ENCODE results near the gene ADAMTS6. TPM values are rescaled to one million over a fixed set of nuclear protein-coding genes. Genes with fewer than 3 reads are reported as not detected.

Gene ADAMTS6
- total RNA-seq, 1 donor from 2014 or later: 7.1 TPM

DNA sequence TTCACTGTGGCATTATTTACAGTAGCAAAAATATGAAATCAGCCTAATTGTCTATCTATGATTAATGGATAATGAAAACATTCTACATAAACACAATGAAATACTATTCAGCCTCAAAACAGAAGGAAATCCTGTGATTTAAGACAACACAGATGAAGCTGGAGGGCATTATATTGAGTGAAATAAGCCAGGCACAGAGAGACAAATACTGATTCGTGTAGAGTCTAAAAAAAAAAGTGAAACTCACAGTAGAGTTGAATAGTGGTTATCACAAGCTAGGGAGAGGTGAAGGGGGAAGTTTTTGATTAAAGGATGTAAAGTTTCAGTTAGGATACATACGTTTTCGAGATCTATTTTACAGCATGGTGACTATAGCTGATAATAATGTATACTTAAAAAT lies 122.2 kb downstream of the ADAMTS6 start:
- TF ChIP-seq, protein P1, sequence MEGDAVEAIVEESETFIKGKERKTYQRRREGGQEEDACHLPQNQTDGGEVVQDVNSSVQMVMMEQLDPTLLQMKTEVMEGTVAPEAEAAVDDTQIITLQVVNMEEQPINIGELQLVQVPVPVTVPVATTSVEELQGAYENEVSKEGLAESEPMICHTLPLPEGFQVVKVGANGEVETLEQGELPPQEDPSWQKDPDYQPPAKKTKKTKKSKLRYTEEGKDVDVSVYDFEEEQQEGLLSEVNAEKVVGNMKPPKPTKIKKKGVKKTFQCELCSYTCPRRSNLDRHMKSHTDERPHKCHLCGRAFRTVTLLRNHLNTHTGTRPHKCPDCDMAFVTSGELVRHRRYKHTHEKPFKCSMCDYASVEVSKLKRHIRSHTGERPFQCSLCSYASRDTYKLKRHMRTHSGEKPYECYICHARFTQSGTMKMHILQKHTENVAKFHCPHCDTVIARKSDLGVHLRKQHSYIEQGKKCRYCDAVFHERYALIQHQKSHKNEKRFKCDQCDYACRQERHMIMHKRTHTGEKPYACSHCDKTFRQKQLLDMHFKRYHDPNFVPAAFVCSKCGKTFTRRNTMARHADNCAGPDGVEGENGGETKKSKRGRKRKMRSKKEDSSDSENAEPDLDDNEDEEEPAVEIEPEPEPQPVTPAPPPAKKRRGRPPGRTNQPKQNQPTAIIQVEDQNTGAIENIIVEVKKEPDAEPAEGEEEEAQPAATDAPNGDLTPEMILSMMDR (conservative IDR thresholded peaks at IDR 0.05): no peak
- Mint-ChIP-seq H3K27me3 (ENCODE audit: low read depth) (no peaks in the 10 kb centered on the region), H3K4me3 (no peak overlapping the region), H3K36me3 (ENCODE audit: low read depth) (no peaks in the 10 kb centered on the region), H3K9me3 (no peaks in the 10 kb centered on the region), H3K4me1 (peaks cover 8% of the 10 kb centered on the region), H3K27ac (ENCODE audit: unreplicated experiment) (no peak overlapping the region)
- no peak for DNase-seq (ENCODE audit: low read depth, low spot score)

DNA sequence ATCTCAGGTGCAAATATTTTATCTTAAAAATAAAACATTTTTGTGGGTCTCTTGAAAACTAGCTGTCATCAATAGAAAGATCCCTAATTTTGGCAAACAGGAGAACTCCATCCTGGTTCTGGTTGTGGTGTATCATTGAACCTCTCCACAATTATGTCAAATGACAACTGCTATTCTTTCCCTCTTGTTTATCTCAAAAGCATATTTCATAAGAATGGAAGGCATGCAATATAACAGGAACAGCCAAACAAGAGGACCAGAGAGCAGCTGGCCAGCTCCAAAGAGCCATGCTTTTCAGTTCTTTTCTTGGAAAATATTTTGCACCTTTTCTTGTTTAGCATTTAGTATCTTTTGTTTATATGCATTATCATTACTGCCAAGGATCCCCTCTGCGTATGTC lies 125.4 kb downstream of the ADAMTS6 start:
- no peaks in the 10 kb centered on the region for H3K9me3 Mint-ChIP-seq
- H3K27ac Mint-ChIP-seq (ENCODE audit: unreplicated experiment): no peak overlapping the region
- DNase-seq (ENCODE audit: low read depth, low spot score): no peak
- H3K4me1 Mint-ChIP-seq: no peaks in the 10 kb centered on the region
- no peaks in the 10 kb centered on the region for H3K36me3 Mint-ChIP-seq (ENCODE audit: low read depth)
- TF ChIP-seq, protein P1 (conservative IDR thresholded peaks at IDR 0.05): no peak
- H3K27me3 Mint-ChIP-seq (ENCODE audit: low read depth): no peaks in the 10 kb centered on the region
- no peak overlapping the region for H3K4me3 Mint-ChIP-seq

DNA sequence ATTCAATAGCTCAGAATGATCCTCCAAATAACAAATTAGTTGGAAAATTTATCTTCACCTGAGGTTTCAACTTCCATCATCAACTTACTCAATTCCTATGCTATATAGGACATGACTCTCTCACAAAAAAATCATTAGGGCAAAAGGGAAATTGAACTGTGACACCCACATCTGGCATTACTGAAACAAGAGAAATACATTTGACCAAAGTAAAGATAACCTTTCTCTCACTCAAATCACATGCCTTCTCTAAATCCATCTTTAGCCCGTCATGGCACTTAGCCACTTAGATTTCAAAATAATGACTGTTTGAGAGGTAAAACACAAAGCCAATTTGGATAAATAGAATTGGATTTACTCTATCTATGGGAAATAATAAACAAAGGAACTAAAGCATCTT lies 126.4 kb downstream of the ADAMTS6 start:
- no peak overlapping the region for H3K4me3 Mint-ChIP-seq
- no peaks in the 10 kb centered on the region for H3K27me3 Mint-ChIP-seq (ENCODE audit: low read depth)
- H3K4me1 Mint-ChIP-seq: no peaks in the 10 kb centered on the region
- DNase-seq (ENCODE audit: low read depth, low spot score): no peak
- H3K9me3 Mint-ChIP-seq: no peaks in the 10 kb centered on the region
- no peaks in the 10 kb centered on the region for H3K36me3 Mint-ChIP-seq (ENCODE audit: low read depth)
- TF ChIP-seq, protein P1 (conservative IDR thresholded peaks at IDR 0.05): no peak
- H3K27ac Mint-ChIP-seq (ENCODE audit: unreplicated experiment): no peak overlapping the region

DNA sequence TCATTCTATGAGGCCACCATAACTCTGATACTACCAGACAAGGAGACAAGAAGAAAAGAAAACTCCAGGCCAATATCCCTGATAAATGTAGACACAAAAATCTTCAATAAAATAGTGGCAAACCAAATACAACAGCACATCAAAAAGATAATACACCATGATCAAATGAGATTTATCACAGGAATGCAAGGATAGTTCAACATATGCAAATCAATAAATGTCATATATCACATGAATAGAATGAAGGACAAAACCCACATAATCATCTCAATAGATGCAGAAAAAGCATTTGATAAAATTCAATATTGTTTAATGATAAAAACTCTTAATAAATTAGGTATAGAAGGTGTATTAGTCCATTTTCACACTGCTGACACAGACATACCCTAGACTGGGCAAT lies 139.9 kb downstream of the ADAMTS6 start:
- Mint-ChIP-seq H3K4me1 (no peaks in the 10 kb centered on the region), H3K27me3 (ENCODE audit: low read depth) (no peaks in the 10 kb centered on the region), H3K9me3 (peaks cover 23% of the 10 kb centered on the region), H3K27ac (ENCODE audit: unreplicated experiment) (no peak overlapping the region), H3K36me3 (ENCODE audit: low read depth) (peaks cover 32% of the 10 kb centered on the region), H3K4me3 (no peak overlapping the region)
- TF ChIP-seq, protein P1 (conservative IDR thresholded peaks at IDR 0.05): no peak
- no peak for DNase-seq (ENCODE audit: low read depth, low spot score)

- TF ChIP-seq, protein P1 (conservative IDR thresholded peaks at IDR 0.05): no peak
- Mint-ChIP-seq H3K27ac (ENCODE audit: unreplicated experiment) (no peak overlapping the region), H3K4me3 (no peak overlapping the region), H3K27me3 (ENCODE audit: low read depth) (no peaks in the 10 kb centered on the region), H3K36me3 (ENCODE audit: low read depth) (peaks cover 26% of the 10 kb centered on the region), H3K9me3 (peaks cover 17% of the 10 kb centered on the region), H3K4me1 (no peaks in the 10 kb centered on the region)
- no peak for DNase-seq (ENCODE audit: low read depth, low spot score)
Observed at GRCh38 chr5:65338606-65339151, 143.0 kb downstream of the ADAMTS6 start.

Measured in neural crest cell (in vitro differentiated cells).